Psoas muscle (tissue), 8 donors: ENCODE data around the gene KATNB1. TPM values are rescaled to one million over a fixed set of nuclear protein-coding genes. Genes with fewer than 3 reads are reported as not detected.

Experiments
- ATAC-seq, 4 donors: fragments of 200-7000 bp; cut with Tn5 transposase; one replicate each; pipeline ENCODE4 v1.9.1; 2020; ENCODE audit warnings: moderate library complexity in 3 of 4, mild to moderate bottlenecking in 2 of 4
- DNase-seq, 2 donors: peaks; one replicate each; pipeline ENCODE4 v3.0.0-alpha.2; 2020
- H3K27ac ChIP-seq: fragments of 200-600 bp; one replicate; pipeline ENCODE4 v1.8.0; 2022
- H3K27me3 ChIP-seq, 3 donors: fragments of 200-600 bp in 1 of 3; one replicate each; pipeline versions ENCODE4 v1.6.1 to v1.8.0; 2013 to 2022; ENCODE audit warnings: low read length in 2 of 3, mild to moderate bottlenecking in 2 of 3, moderate library complexity in 1 of 3; ENCODE audit not compliant: insufficient read depth in 3 of 3
- H3K36me3 ChIP-seq, 2 donors: fragments of 200-600 bp in 1 of 2; one replicate each; pipeline versions ENCODE4 v1.6.1 to v1.8.0; 2013 to 2022; ENCODE audit warnings: low read depth in 1 of 2, mild to moderate bottlenecking in 1 of 2, moderate library complexity in 1 of 2; ENCODE audit not compliant: insufficient read depth in 1 of 2
- H3K4me1 ChIP-seq: fragments of 200-600 bp; one replicate; pipeline ENCODE4 v1.8.0; 2022
- H3K4me3 ChIP-seq: fragments of 200-600 bp; one replicate; pipeline ENCODE4 v1.8.0; 2022; ENCODE audit warnings: mild to moderate bottlenecking
- H3K9me3 ChIP-seq: fragments of 200-600 bp; one replicate; pipeline ENCODE4 v1.8.0; 2022
- WGBS, 3 donors: extraction: QIAGEN DNeasy Blood & Tissue Kit; methylation state at CpG; one replicate each; pipeline versions ENCODE4 v1.1.6 to v1.1.7; 2013; 5-methylcytosine and 5-hydroxymethylcytosine counted together
- intact Hi-C, 2 donors: fragments of 100-400 bp; cut with DNase I; formaldehyde crosslinking; loops; one replicate each; pipeline versions ENCODE4 v1.11.0 to v1.14.2; 2022
- polyA plus RNA-seq, 3 donors: library from polyadenylated mRNA; stranded (reverse); fragments of 200-250 nt; gene quantifications; one replicate each; pipeline ENCODE4 v1.2.3, GENCODE V29; 2013
- total RNA-seq, 4 donors: library from RNA; stranded (reverse); fragmentation: NEBNext Ultra II Directional in 2 of 4; extraction: Animal tissue kit (Norgen Biotek cat#: 25700) in 2 of 4; gene quantifications; one replicate each; pipeline versions ENCODE4 v1.2.1 to v1.2.4, GENCODE V29; 2021 to 2023
- TF ChIP-seq, protein P1 (sequence below): fragments of 200-600 bp; IDR thresholded peaks from one replicate; pipeline ENCODE4 v1.8.0; 2022; ENCODE audit warnings: antibody characterized with exemption
- donor health status: healthy with polysubstance abuse.
- donor health status: DM: no; HTN: no; CAD: no; lungs with moderate emphysema.
- donor health status: Bipolar disorder and iron deficiency.
- donor health status: healthy.
- donor health status: DM: yes; HTN: yes; CAD: no.
- donor health status: DM: no; HTN: no; CAD: no.
- donor health status: DM: no; HTN: no; CAD: no.
- donor health status: DM: yes; HTN: yes; CAD: no.

The KATNB1 gene
- total and polyA plus RNA-seq, 7 donors = 6.3 to 15.6 (median 9.2) TPM

DNA sequence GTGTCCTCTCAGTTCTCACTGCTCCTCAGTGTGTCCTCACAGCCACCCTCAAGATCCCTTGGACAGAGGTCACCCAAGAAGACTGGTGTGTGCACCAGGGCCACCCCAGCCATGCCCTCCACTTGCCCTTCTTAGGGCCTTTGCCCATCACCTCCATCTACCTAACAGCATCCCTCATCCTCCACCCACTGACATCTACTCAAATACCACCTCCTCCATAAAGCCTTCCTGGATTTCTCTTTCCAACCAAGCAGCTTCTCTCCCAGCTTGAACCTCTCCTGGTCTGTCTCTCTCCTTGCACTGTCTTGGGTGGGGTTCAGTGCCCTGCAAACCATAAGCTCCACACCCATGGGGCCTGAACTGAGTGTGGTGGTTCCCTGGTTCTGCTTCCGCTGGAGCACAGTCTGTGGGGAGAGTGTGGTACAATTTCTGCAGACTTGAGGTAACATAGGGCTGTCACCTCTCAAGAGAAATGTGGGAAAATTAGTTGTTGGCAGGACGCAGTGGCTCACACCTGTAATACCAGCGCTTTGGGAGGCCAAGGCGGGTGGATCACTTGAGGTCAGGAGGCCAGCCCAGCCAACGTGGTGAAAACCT lies 14.4 kb downstream of the KATNB1 start:
- no peak overlapping the region for H3K27ac ChIP-seq
- H3K9me3 ChIP-seq = no peaks in the 10 kb centered on the region
- TF ChIP-seq, protein P1, sequence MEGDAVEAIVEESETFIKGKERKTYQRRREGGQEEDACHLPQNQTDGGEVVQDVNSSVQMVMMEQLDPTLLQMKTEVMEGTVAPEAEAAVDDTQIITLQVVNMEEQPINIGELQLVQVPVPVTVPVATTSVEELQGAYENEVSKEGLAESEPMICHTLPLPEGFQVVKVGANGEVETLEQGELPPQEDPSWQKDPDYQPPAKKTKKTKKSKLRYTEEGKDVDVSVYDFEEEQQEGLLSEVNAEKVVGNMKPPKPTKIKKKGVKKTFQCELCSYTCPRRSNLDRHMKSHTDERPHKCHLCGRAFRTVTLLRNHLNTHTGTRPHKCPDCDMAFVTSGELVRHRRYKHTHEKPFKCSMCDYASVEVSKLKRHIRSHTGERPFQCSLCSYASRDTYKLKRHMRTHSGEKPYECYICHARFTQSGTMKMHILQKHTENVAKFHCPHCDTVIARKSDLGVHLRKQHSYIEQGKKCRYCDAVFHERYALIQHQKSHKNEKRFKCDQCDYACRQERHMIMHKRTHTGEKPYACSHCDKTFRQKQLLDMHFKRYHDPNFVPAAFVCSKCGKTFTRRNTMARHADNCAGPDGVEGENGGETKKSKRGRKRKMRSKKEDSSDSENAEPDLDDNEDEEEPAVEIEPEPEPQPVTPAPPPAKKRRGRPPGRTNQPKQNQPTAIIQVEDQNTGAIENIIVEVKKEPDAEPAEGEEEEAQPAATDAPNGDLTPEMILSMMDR = no peak
- H3K27me3 ChIP-seq = no peaks in the 10 kb centered on the region
- peaks cover 0 to 33% of the 10 kb centered on the region in 2 donors for H3K36me3 ChIP-seq
- 87 to 88% (median 88%) methylated on average over 5 of the region's 5 CpGs for WGBS, 3 donors
- ATAC-seq = no peak
- intact Hi-C loops = loop anchor here in 1 of 2 donors (10.0 kb wide), 1 partner anchor 255 kb away; the partner anchor contains the start of genes USB1 and ZNF319
- no peaks in the 10 kb centered on the region for H3K4me1 ChIP-seq
- H3K4me3 ChIP-seq = no peak overlapping the region
- peak in 1 of 2 donors; percentile 33 for DNase-seq

DNA sequence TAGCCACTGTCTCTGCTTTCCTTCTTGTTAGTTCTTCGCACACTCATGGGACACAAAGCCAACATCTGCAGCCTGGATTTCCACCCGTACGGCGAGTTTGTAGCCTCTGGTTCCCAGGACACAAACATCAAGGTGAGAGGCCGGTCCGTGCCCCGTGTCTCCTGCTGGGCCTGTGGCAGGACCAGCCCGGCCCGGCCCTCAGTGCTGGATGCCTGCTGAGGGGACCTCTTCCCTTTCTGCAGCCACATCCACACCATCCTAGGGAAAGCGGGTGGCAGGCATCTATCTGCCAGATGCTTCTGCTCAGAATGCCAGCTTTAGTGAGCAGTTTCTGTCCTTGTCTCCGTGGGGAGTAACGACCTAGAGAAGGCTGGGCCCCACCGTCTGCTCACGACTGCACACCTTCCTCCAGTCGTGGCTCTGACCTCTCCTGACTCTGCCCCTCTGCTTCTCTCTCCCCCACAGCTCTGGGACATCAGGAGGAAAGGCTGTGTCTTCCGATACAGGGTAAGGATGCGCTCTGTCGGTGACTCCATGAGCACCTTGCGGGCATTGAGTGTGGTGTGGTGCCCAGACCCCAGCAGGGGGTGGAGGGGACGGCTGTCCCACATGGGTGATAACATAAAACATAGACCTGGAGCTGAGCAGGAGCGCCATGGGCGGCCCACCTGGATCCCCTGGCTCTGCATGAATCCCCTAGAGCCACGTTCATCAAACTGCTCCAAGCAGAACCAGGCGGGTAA lies 15.4 kb downstream of the KATNB1 start:
- Histone ChIP-seq H3K4me1 (no peaks in the 10 kb centered on the region), H3K36me3 (peaks cover 0 to 42% of the 10 kb centered on the region in 2 donors), H3K27me3 (no peaks in the 10 kb centered on the region), H3K9me3 (no peaks in the 10 kb centered on the region), H3K27ac (no peak overlapping the region), H3K4me3 (no peak overlapping the region)
- 90 to 94% (median 90%) methylated on average over 24 of the region's 24 CpGs for WGBS, 3 donors
- DNase-seq (peak in 1 of 2 donors; percentile 41), ATAC-seq (no peak)
- TF ChIP-seq, protein P1 = no peak
- intact Hi-C loops = loop anchor here in 1 of 2 donors (10.0 kb wide), 1 partner anchor 254 kb away; the partner anchor contains the start of genes USB1 and ZNF319

DNA sequence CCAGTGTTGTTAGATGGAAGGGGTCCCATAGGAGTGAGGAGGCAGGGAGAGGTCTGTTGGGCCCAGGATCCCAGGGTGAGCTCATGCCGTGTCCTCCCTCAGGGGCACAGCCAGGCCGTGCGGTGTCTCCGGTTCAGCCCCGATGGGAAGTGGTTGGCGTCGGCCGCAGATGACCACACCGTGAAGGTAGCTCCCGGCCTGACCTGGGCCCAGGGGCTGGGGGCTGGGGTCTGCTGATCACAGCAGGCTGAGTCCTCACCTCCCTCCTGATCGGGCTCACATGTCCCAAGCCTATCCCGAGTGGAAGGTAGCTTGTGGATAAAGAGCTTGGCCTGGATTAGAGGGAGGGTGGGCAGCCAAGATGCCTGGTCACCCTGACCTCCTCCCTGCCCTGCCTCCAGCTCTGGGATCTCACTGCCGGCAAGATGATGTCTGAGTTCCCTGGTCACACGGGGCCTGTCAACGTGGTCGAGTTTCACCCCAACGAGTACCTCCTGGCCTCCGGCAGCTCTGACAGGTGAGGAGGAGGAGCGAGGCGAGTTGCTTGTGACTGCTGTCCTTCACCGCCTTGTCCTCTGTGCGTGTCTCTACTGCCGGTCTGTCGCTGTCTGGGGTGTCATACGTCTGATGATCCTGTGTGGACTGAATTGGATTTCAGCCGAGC lies 16.1 kb downstream of the KATNB1 start:
- no peaks in the 10 kb centered on the region for H3K27me3 ChIP-seq
- H3K9me3 ChIP-seq = no peaks in the 10 kb centered on the region
- no peak overlapping the region for H3K27ac ChIP-seq
- intact Hi-C loops = loop anchor here in 1 of 2 donors (10.0 kb wide), 1 partner anchor 253 kb away; the partner anchor contains the start of genes USB1 and ZNF319
- ATAC-seq (no peak), DNase-seq (peak in 1 of 2 donors; percentile 37)
- no peaks in the 10 kb centered on the region for H3K4me1 ChIP-seq
- TF ChIP-seq, protein P1 = no peak
- WGBS, 3 donors = 87 to 89% (median 89%) methylated on average over 26 of the region's 26 CpGs
- peaks cover 0 to 43% of the 10 kb centered on the region in 2 donors for H3K36me3 ChIP-seq
- no peak overlapping the region for H3K4me3 ChIP-seq

DNA sequence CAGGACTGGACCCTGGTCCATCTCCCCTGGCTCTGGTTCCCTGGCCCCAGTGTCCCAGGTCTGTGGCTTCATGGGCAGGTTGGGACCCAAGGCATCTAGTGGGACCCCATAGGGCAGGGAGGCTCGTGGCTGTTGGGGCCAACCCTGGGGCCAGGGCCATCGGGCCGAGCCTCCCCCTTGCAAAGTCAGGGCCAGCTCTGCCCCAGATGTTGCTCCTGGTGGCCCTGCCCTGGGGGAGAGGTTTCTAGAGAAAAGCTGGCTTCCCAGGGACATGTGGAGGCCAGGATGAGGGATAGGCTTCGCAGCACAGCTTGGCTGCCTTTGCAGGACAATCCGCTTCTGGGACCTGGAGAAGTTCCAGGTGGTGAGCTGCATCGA lies 16.6 kb downstream of the KATNB1 start:
- TF ChIP-seq, protein P1 = no peak
- no peak for ATAC-seq
- Histone ChIP-seq H3K27ac (no peak overlapping the region), H3K27me3 (no peaks in the 10 kb centered on the region), H3K4me3 (no peak overlapping the region), H3K36me3 (peaks cover 0 to 43% of the 10 kb centered on the region in 2 donors), H3K4me1 (peaks cover 2% of the 10 kb centered on the region), H3K9me3 (no peaks in the 10 kb centered on the region)
- WGBS, 3 donors = 76 to 86% (median 81%) methylated on average over 6 of the region's 6 CpGs
- DNase-seq = peak in 1 of 2 donors; percentile 10
- intact Hi-C loops = loop anchor here in 1 of 2 donors (10.0 kb wide), 1 partner anchor 253 kb away; the partner anchor contains the start of genes USB1 and ZNF319
